Left renal cortex interstitium (tissue), 4 donors: ENCODE measurements around the gene NOL4L. TPM values are rescaled to one million over a fixed set of nuclear protein-coding genes. Genes with fewer than 3 reads are reported as not detected.

Source experiments
- DNase-seq, 4 donors: peaks; one replicate each; pipeline ENCODE4 v3.0.0-alpha.2; 2013; ENCODE audit warnings: low read depth in 4 of 4, low spot score in 2 of 4, missing footprints in 1 of 4
- polyA plus RNA-seq, 4 donors: library from polyadenylated mRNA; unstranded; fragments of 120-200 nt; gene quantifications; one replicate each; pipeline ENCODE4 v1.2.1, GENCODE V29; 2013; ENCODE audit not compliant: insufficient read length in 4 of 4

The NOL4L gene
- polyA plus RNA-seq, 4 donors: 42.5 to 67.9 (median 55.9) TPM

- DNase-seq: no peak
Observed at GRCh38 chr20:32528171-32528891, 56.8 kb downstream of the NOL4L start.

DNA sequence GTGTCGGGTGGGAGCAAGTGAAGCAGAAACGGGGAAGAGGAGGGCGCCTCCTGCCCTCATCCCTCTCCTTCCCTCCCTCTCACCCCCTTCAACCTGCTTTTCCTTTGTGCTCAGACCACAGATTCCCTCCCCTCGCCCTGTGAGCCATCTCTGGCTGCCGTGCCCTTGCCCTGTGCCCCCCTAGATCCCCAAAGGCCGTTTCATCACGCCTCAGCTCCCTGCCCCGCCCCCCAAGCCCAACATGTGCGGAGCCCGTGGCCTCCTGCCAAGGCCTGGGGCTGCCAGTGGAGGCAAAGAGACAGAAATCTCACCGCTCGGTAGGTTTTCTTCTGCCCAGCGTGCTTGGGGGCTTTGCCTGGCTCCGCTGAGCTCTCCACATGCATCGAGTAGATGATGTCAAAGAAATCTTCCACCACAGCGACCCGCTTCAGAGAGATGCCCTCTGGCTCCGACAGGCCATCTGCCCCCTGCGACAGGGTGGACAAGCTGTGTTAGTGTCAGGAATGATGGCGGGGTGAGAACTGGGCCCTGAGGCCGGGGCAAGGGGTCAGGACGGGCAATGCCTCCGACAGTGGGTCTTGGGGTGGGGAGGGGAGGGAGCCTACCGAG is 57.6 kb downstream of the NOL4L start:
- DNase-seq: no peak

GRCh38 chr20:32527052-32527446 is 58.1 kb downstream of the NOL4L start:
- no peak for DNase-seq

- DNase-seq: no peak
Observed at GRCh38 chr20:32526541-32526940, 58.6 kb downstream of the NOL4L start.

DNA sequence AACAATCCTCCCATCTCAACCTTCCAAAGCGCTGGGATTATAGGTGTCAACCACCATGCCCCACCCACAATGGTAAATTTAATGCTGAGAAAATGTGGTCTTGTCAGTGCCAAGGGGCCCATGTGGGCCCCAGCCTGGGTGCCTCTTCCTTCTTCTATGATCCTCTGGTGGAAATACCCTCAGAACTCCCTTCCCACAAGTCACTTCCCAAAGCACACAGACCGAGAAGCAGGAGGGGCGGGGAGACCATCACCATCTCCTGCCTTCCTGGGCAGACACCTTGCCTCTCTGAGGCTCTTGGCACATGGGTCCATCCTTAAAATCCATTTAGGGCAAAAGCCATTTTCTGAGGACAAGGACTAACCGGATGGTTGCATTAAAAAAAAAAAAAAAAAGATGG is 59.0 kb downstream of the NOL4L start:
- no peak for DNase-seq

GRCh38 chr20:32524829-32525501 is 60.2 kb downstream of the NOL4L start:
- no peak for DNase-seq

- DNase-seq: no peak
Observed at GRCh38 chr20:32523613-32524213, 61.4 kb downstream of the NOL4L start.

GRCh38 chr20:32522776-32523612 is 62.1 kb downstream of the NOL4L start:
- DNase-seq: no peak

DNA sequence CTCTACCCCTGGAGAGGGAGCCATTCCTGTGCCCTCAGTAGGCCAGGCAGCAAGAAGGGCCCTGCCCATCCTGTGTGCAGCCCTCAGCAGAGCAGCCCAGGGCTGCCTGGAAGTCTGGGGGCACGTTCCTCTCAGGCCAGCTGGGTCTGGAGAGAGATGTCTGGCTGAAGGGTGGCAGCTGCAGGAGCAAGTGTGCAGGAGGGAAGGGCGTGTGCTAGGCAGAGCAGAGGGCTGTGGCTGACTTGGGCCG is 62.7 kb downstream of the NOL4L start:
- no peak for DNase-seq

DNA sequence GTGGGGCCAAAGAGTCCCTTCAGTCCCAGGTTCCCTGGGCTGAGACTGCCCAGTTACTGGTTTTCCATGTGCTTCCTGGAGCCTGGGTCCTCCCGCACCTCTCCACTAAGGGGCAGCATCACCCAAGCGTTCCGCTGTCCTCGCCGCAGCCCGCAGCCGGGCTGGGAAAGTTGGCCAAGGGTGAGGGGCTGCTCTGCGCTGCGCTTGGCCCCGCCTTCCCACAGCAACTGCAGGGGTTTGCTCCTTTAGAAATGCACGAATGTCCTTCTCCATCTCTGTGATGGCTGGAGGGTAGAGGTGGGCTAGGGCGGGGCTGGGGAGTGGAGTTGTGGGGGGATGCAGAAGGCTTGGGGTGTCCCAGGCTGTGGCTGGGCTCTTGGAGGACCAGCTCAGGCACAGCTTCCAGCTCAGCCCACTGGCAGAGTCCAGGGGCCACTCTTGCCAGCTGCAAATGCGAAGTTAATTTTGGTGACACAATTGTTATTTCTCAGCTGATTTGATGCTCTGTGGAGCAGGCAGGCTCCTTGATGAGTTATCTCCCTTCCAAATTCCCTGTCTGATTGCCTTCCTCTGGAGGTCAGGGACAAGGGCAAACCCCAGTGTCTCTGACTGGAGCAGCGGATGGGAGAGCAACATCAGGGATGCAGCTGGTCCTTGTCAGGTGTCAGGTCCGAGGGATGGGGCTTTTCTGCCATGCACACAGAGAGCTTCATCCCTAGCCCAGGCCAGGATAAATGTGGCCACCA is 63.2 kb downstream of the NOL4L start:
- no peak for DNase-seq

GRCh38 chr20:32520927-32521203 is 64.3 kb downstream of the NOL4L start:
- no peak for DNase-seq

DNA sequence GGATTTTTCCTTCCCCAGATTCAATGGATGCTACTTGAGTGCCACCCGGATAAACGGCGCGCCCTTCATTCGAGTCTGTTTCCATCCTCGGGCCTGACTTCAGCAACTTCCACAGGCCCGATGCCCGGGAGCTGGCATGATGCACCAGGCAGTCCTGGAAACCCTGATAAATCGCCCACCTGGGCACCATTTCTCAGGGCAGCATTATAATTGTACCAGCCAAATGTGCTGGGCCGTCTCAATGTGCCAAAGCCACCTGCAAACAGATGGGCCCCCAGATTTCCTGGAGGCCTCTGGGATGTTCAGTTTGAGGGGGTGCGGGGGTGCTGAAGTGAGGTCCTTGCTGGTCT is 65.8 kb downstream of the NOL4L start:
- DNase-seq: no peak

DNA sequence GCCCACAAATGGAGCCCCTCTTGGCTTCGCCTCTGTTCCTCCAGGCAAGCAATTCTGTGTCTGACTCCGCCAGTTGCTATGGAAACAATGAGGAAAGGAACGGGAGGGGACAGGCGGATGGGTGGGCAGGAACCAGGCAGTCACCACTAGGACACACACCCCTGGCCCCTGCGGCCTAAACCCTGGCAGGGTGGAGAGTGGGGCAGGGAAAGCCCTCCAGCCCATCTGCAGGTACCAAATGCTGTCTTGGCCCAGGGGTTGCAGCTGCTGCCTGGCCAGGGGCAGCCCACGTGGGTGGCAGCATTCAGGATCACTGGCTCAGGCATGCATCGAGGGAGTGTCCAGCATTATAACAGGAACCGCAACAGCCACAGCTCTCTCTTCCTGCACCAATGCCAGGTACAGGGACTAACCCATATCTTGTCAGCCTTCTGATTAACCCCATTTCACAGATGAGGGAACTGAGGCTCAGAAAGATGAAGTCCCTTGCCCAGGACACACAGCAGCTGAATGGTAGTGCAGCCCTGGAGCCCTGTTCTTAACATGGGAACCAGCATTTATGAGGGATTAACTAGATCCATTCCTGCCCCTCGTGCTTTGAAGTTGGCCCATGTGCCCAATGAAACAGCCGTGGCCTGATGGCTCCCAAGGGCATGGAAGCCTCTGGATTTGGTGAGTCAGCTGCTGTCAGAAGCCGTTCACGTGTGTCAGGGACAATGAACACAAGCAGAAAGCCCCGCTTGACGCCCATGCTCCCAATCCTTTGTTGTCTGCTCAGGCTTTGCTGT is 66.3 kb downstream of the NOL4L start:
- no peak for DNase-seq

- no peak for DNase-seq
Observed at GRCh38 chr20:32517914-32518592, 67.1 kb downstream of the NOL4L start.

DNA sequence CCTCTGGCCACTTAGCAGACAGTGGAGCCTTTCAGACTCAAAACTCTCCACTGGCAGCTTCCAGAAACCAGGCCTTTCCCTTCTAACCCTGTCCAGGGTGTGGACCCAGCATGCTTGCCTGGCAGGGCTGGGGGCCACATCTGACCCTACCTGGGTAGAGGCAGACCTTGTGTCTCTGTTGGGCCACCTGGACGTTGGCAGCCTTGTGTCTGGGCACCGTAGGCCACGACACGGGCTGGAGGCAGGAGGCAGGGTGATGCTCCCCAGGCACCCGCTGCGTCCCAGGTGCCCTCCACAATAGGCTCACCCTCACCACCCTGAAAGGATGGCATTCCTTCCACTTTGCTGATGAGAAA is 67.6 kb downstream of the NOL4L start:
- DNase-seq: no peak

DNA sequence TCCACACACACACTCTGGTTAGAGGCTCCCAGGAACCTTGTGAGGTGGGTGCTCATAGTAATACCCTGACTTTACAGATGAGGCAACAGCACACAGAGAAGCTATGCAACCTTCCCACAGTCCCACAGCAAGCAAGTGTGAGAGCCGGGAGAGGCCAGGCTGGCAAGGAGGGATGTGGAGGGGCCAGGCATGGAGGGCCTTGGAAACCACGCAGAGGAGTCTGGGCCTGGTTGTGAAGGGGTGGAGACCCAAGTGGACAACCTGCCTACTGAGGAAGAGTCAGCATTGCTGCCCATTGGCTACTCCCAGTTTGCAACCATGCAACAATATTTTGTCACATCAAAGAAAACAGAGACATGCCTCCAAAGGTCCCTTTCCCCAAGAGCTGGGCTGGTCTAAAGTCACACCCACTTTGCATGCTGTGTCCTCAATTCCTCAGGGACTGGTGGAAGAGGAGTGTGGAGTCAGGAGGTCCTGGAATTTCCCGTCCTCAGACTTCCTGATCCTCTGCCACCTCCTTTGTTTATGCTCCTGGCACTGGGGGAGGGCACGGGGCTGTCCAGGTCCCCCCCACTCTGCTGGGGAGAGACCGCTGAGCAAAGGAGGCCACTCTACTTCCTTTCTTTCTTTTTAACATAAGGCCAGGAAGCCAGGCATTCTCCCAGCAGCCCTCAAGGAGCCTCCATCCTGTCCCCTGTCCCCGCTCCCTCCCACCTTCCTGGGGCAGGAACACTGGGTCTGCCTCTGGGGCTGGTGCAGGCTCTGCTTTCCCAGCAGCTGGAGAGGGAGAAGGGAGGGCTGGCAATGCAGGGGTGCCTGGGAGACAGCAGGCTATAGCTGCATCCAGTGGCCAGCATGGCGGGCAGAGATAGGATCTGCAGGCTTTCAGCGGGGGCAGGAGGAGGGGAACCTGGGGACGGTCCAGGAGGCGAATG is 68.3 kb downstream of the NOL4L start:
- no peak for DNase-seq

DNA sequence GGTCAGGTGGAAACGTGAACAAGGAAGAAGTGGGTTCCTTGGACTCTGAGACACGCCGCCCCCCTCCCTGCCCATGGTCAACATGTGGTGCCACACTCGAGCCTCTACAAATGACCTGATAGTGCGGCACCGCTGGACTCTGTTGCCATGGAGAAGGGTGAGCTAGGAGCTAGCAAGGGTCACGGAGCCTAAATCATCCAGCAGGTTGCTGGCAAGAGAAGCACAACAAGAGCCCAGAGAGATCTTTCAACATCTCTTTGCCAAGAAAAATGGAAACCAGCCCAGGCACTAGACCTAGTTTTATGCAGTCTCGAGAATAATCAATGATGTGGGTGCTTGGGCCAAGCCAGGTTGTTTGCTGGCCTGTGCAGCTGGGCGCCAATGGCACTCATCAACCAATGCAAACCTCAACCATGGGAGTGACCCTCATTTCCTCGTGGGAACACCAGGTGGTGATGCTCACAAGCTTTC is 69.5 kb downstream of the NOL4L start:
- no peak for DNase-seq

- DNase-seq: no peak
Observed at GRCh38 chr20:32514760-32515159, 70.4 kb downstream of the NOL4L start.
